Measurements from ENCODE around the gene AHCYL1.
A peak's percentile ranks its signal among the peaks of the same experiment; 100 is the strongest.
"Not testable (repeated sequence)": the region's sequence is repeated elsewhere in the genome, so short reads cannot be mapped to it uniquely, and the experiment has no call there.

The AHCYL1 gene

GRCh38 chr1:110024613-110025012 lies 40.0 kb downstream of the AHCYL1 start:
- H3K9me3 ChIP-seq (replicated peaks; ENCODE audit: low read length) = no peaks in the 10 kb centered on the region
- H3K9ac ChIP-seq (ENCODE audit: low read depth, low read length) = no peak overlapping the region
- H3K36me3 ChIP-seq (ENCODE audit: insufficient read depth, low read length) = peaks cover 48% of the 10 kb centered on the region
- no peak overlapping the region for H3K4me2 ChIP-seq (ENCODE audit: low read length)
- H3K27me3 ChIP-seq (ENCODE audit: control insufficient read depth, insufficient read depth, low read length) = no peaks in the 10 kb centered on the region
- no peak overlapping the region for H3K4me3 ChIP-seq (ENCODE audit: low read length)
- peaks cover 10% of the 10 kb centered on the region for H3K4me1 ChIP-seq (ENCODE audit: control insufficient read depth, insufficient read depth, low read length)

GRCh38 chr1:110030687-110031086 lies 46.1 kb downstream of the AHCYL1 start:
- not testable (repeated sequence) for H3K9ac ChIP-seq (ENCODE audit: low read depth, low read length); H3K4me3 ChIP-seq (ENCODE audit: low read length); H3K36me3 ChIP-seq (ENCODE audit: insufficient read depth, low read length); H3K9me3 ChIP-seq (replicated peaks; ENCODE audit: low read length); H3K27me3 ChIP-seq (ENCODE audit: control insufficient read depth, insufficient read depth, low read length)
- peaks cover 13% of the 10 kb centered on the region for H3K4me1 ChIP-seq (ENCODE audit: control insufficient read depth, insufficient read depth, low read length)
- H3K4me2 ChIP-seq (ENCODE audit: low read length) = peak overlapping the region; percentile 56

GRCh38 chr1:110032327-110032726 lies 47.8 kb downstream of the AHCYL1 start:
- Histone ChIP-seq H3K4me2 (ENCODE audit: low read length) (no peak overlapping the region), H3K9me3 (replicated peaks; ENCODE audit: low read length) (no peaks in the 10 kb centered on the region), H3K4me3 (ENCODE audit: low read length) (no peak overlapping the region), H3K9ac (ENCODE audit: low read depth, low read length) (no peak overlapping the region), H3K4me1 (ENCODE audit: control insufficient read depth, insufficient read depth, low read length) (peaks cover 20% of the 10 kb centered on the region), H3K36me3 (ENCODE audit: insufficient read depth, low read length) (peaks cover 4% of the 10 kb centered on the region), H3K27me3 (ENCODE audit: control insufficient read depth, insufficient read depth, low read length) (no peaks in the 10 kb centered on the region)

- H3K4me3 ChIP-seq (ENCODE audit: low read length) = no peak overlapping the region
- no peak overlapping the region for H3K9ac ChIP-seq (ENCODE audit: low read depth, low read length)
Measured at GRCh38 chr1:110033421-110033820, 48.9 kb downstream of the AHCYL1 start.

GRCh38 chr1:110034040-110034450 lies 49.5 kb downstream of the AHCYL1 start:
- Histone ChIP-seq H3K36me3 (ENCODE audit: insufficient read depth, low read length) (peaks cover 19% of the 10 kb centered on the region), H3K4me1 (ENCODE audit: control insufficient read depth, insufficient read depth, low read length) (peaks cover 20% of the 10 kb centered on the region), H3K27me3 (ENCODE audit: control insufficient read depth, insufficient read depth, low read length) (no peaks in the 10 kb centered on the region), H3K4me2 (ENCODE audit: low read length) (peak overlapping the region; percentile 82), H3K9me3 (replicated peaks; ENCODE audit: low read length) (no peaks in the 10 kb centered on the region), H3K9ac (ENCODE audit: low read depth, low read length) (peak overlapping the region; percentile 99), H3K4me3 (ENCODE audit: low read length) (peak overlapping the region; percentile 91)

More at GRCh38 chr1:110033421-110033820, 48.9 kb downstream of the AHCYL1 start:
- peaks cover 13% of the 10 kb centered on the region for H3K36me3 ChIP-seq (ENCODE audit: insufficient read depth, low read length)
- no peak overlapping the region for H3K4me2 ChIP-seq (ENCODE audit: low read length)
- H3K27me3 ChIP-seq (ENCODE audit: control insufficient read depth, insufficient read depth, low read length) = no peaks in the 10 kb centered on the region
- no peaks in the 10 kb centered on the region for H3K9me3 ChIP-seq (replicated peaks; ENCODE audit: low read length)
- peaks cover 20% of the 10 kb centered on the region for H3K4me1 ChIP-seq (ENCODE audit: control insufficient read depth, insufficient read depth, low read length)

- Histone ChIP-seq H3K4me1 (ENCODE audit: control insufficient read depth, insufficient read depth, low read length) (peaks cover 20% of the 10 kb centered on the region), H3K4me2 (ENCODE audit: low read length) (peak within 1 kb of the TSS; percentile 87)
Measured at GRCh38 chr1:110034451-110035235, 50.1 kb downstream of the AHCYL1 start, which contains the start of gene STRIP1. Gene STRIP1, plus strand, starts transcription at chr1:110034624. Its CDS starts 14 bp downstream, at chr1:110034638.

GRCh38 chr1:110035236-110035752 lies 50.7 kb downstream of the AHCYL1 start:
- H3K27me3 ChIP-seq (ENCODE audit: control insufficient read depth, insufficient read depth, low read length) = no peaks in the 10 kb centered on the region
- H3K9me3 ChIP-seq (replicated peaks; ENCODE audit: low read length) = no peaks in the 10 kb centered on the region
- H3K9ac ChIP-seq (ENCODE audit: low read depth, low read length) = peak overlapping the region; percentile 99
- peak overlapping the region; percentile 91 for H3K4me3 ChIP-seq (ENCODE audit: low read length)
- peaks cover 20% of the 10 kb centered on the region for H3K4me1 ChIP-seq (ENCODE audit: control insufficient read depth, insufficient read depth, low read length)
- peak overlapping the region; percentile 87 for H3K4me2 ChIP-seq (ENCODE audit: low read length)
- peaks cover 32% of the 10 kb centered on the region for H3K36me3 ChIP-seq (ENCODE audit: insufficient read depth, low read length)

More at GRCh38 chr1:110034451-110035235, 50.1 kb downstream of the AHCYL1 start, which contains the start of gene STRIP1:
- H3K9ac ChIP-seq (ENCODE audit: low read depth, low read length) = peak within 1 kb of the TSS; percentile 99
- H3K9me3 ChIP-seq (replicated peaks; ENCODE audit: low read length) = no peaks in the 10 kb centered on the region
- no peaks in the 10 kb centered on the region for H3K27me3 ChIP-seq (ENCODE audit: control insufficient read depth, insufficient read depth, low read length)
- peak within 1 kb of the TSS; percentile 91 for H3K4me3 ChIP-seq (ENCODE audit: low read length)
- peaks cover 25% of the 10 kb centered on the region for H3K36me3 ChIP-seq (ENCODE audit: insufficient read depth, low read length)

- H3K4me3 ChIP-seq (ENCODE audit: low read length) = no peak overlapping the region
Measured at GRCh38 chr1:110038271-110038670, 53.7 kb downstream of the AHCYL1 start.

GRCh38 chr1:110039641-110040040 lies 55.1 kb downstream of the AHCYL1 start:
- Histone ChIP-seq H3K4me1 (ENCODE audit: control insufficient read depth, insufficient read depth, low read length) (peaks cover 10% of the 10 kb centered on the region), H3K4me2 (ENCODE audit: low read length) (no peak overlapping the region), H3K4me3 (ENCODE audit: low read length) (no peak overlapping the region), H3K27me3 (ENCODE audit: control insufficient read depth, insufficient read depth, low read length) (no peaks in the 10 kb centered on the region), H3K36me3 (ENCODE audit: insufficient read depth, low read length) (peaks cover 75% of the 10 kb centered on the region), H3K9ac (ENCODE audit: low read depth, low read length) (no peak overlapping the region), H3K9me3 (replicated peaks; ENCODE audit: low read length) (no peaks in the 10 kb centered on the region)

More at GRCh38 chr1:110038271-110038670, 53.7 kb downstream of the AHCYL1 start:
- Histone ChIP-seq H3K27me3 (ENCODE audit: control insufficient read depth, insufficient read depth, low read length) (no peaks in the 10 kb centered on the region), H3K4me1 (ENCODE audit: control insufficient read depth, insufficient read depth, low read length) (peaks cover 13% of the 10 kb centered on the region), H3K9me3 (replicated peaks; ENCODE audit: low read length) (no peaks in the 10 kb centered on the region), H3K36me3 (ENCODE audit: insufficient read depth, low read length) (peaks cover 61% of the 10 kb centered on the region), H3K9ac (ENCODE audit: low read depth, low read length) (no peak overlapping the region), H3K4me2 (ENCODE audit: low read length) (no peak overlapping the region)

GRCh38 chr1:110040548-110040947 lies 56.0 kb downstream of the AHCYL1 start:
- H3K27me3 ChIP-seq (ENCODE audit: control insufficient read depth, insufficient read depth, low read length) = no peaks in the 10 kb centered on the region
- H3K4me2 ChIP-seq (ENCODE audit: low read length) = no peak overlapping the region
- H3K4me1 ChIP-seq (ENCODE audit: control insufficient read depth, insufficient read depth, low read length) = peaks cover 8% of the 10 kb centered on the region
- H3K4me3 ChIP-seq (ENCODE audit: low read length) = no peak overlapping the region
- H3K9ac ChIP-seq (ENCODE audit: low read depth, low read length) = no peak overlapping the region
- H3K36me3 ChIP-seq (ENCODE audit: insufficient read depth, low read length) = peaks cover 84% of the 10 kb centered on the region
- no peaks in the 10 kb centered on the region for H3K9me3 ChIP-seq (replicated peaks; ENCODE audit: low read length)

- Histone ChIP-seq H3K9me3 (replicated peaks; ENCODE audit: low read length) (no peaks in the 10 kb centered on the region), H3K4me3 (ENCODE audit: low read length) (no peak overlapping the region), H3K4me2 (ENCODE audit: low read length) (no peak overlapping the region), H3K36me3 (ENCODE audit: insufficient read depth, low read length) (peaks cover 90% of the 10 kb centered on the region), H3K4me1 (ENCODE audit: control insufficient read depth, insufficient read depth, low read length) (no peaks in the 10 kb centered on the region), H3K9ac (ENCODE audit: low read depth, low read length) (no peak overlapping the region), H3K27me3 (ENCODE audit: control insufficient read depth, insufficient read depth, low read length) (no peaks in the 10 kb centered on the region)
Measured at GRCh38 chr1:110043016-110043415, 58.5 kb downstream of the AHCYL1 start.
